K562 (cell line): Measurements from ENCODE around the gene ERCC1. TPM values are rescaled to one million over a fixed set of nuclear protein-coding genes. Genes with fewer than 3 reads are reported as not detected.

Source experiments
- CBX8 ChIP-seq: fragments of 200-600 bp; sonication (generic); IDR thresholded peaks from 2 replicates; pipeline ENCODE4 v1.6.1; 2012; ENCODE audit warnings: borderline replicate concordance, mixed run types, low read depth, mild to moderate bottlenecking, moderate library complexity, mixed read lengths, low read length, control low read depth, inconsistent platforms; ENCODE audit not compliant: poor library complexity, severe bottlenecking; ENCODE audit errors: extremely low read depth
- GATAD2B ChIP-seq: fragments of 450-650 bp; IDR thresholded peaks from 2 replicates; pipeline ENCODE4 v1.6.1; 2017; ENCODE audit warnings: mild to moderate bottlenecking, borderline replicate concordance
- MED1 ChIP-seq: sonication (generic); formaldehyde crosslinking; IDR thresholded peaks from 2 replicates; pipeline ENCODE4 v1.8.1; 2023; ENCODE audit warnings: missing genetic modification reagents, borderline replicate concordance
- NR2C1 ChIP-seq, 2 experiments: fragments of 450-650 bp; IDR thresholded peaks; 2 replicates each; pipeline ENCODE4 v1.6.1; 2017; ENCODE audit warnings: mild to moderate bottlenecking in 2 of 2, antibody characterized with exemption in 1 of 2, inconsistent platforms in 1 of 2, missing compliant biosample characterization in 1 of 2, missing genetic modification characterization in 1 of 2
- SPI1 ChIP-seq: IDR thresholded peaks from 2 replicates; pipeline ENCODE4 v1.6.1; 2011; ENCODE audit warnings: low read depth, low read length, control low read depth, borderline replicate concordance
- ZC3H8 ChIP-seq: fragments of 450-650 bp; IDR thresholded peaks from 2 replicates; pipeline ENCODE4 v1.6.1; 2017
- ZNF124 ChIP-seq: sonication (generic); formaldehyde crosslinking; IDR thresholded peaks from 2 replicates; pipeline ENCODE4 v1.8.1; 2022; ENCODE audit warnings: missing genetic modification reagents
- ZNF444 ChIP-seq: fragments of 250-450 bp; sonication (Bioruptor Pico); IDR thresholded peaks from 2 replicates; pipeline ENCODE4 v1.4.0; 2020; ENCODE audit warnings: mild to moderate bottlenecking, moderate library complexity
- ZNF586 ChIP-seq: fragments of 450-650 bp; formaldehyde crosslinking; conservative IDR thresholded peaks from 2 replicates; pipeline ENCODE4 v1.4.0; 2020; ENCODE audit warnings: mild to moderate bottlenecking, moderate library complexity
- polyA plus RNA-seq, 8 experiments: library from polyadenylated mRNA; depleted of rRNA in 4 of 8; stranded (reverse) in 5 of 8; unstranded in 3 of 8; fragments of >200 nt; fragmentation: Nextera tagmentation in 2 of 8; fragmentation: Illumina TruSeq in 1 of 8; extraction: Ambion mirVana in 2 of 8; extraction: Trizol in 1 of 8; gene quantifications; 2 replicates each; pipeline versions ENCODE4 v1.2.1 to v1.2.3, GENCODE V29; 2011 to 2014; ENCODE audit warnings: inconsistent platforms in 1 of 8, missing spikeins in 1 of 8
- total RNA-seq, 7 experiments: library from RNA; depleted of rRNA in 6 of 7; stranded (reverse); fragments of >200 nt in 6 of 7; fragmentation: Illumina TruSeq in 2 of 7; extraction: Trizol in 2 of 7; gene quantifications; 2 replicates each; pipeline versions ENCODE4 v1.2.1 to v1.2.3, GENCODE V29; 2011 to 2021; ENCODE audit warnings: low replicate concordance in 1 of 7
- TF ChIP-seq, protein P1 (sequence below): conservative IDR thresholded peaks from 2 replicates; pipeline ENCODE4 v1.6.1; 2011; ENCODE audit warnings: low read depth, mild to moderate bottlenecking, low read length; ENCODE audit not compliant: control insufficient read depth

The ERCC1 gene
- total and polyA plus RNA-seq, 9 of the 15 experiments (the other 6 are each of a cell fraction or from before 2014, with no cell fraction given): 9.3 to 92.6 (median 60.0) TPM

DNA sequence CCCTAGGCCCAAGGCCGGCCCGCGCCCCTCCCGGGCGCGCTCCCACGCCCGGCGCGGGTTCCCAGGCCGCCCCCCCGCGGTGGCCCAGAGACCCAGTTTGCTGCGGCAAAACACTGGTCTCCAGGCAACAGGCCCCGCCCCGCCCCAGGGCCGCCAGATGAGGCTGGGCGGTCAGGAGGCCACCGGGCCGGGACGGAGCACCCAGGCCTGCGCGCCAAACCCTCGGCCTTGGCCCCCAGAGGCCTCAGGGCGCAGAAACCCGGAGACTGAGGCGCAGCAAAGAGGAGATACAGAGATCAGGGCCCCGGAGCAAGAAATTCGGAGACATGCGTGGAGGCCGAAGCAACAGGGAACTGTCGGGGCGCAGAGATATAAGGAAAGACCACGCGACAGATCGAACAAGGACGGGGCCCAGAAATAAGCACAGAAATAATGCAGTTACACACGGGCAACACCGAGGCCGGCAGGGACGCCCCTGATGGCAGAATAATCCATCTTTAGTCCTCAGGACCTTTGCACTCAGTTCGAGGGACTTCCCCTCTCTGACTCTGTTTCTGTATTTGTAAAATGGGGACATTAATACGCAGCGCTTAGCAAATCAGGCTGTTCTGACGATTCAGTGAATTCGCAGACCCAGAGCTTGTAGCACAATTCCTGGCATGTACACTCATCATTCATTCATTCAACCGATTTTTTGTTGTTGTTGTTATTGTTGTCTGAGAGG lies 20.8 kb upstream of the ERCC1 start (continued):
- TF ChIP-seq GATAD2B (no peak; the same call in 1 of the 2 replicates), NR2C1 (IDR thresholded peaks at IDR 0.05) (no peak), NR2C1 (tag; IDR thresholded peaks at IDR 0.05) (no peak), ZNF124 (no peak), MED1 (no peak), ZNF444 (CRISPR knock-in tag) (no peak), CBX8 (no peak), SPI1 (no peak), ZNF586 (CRISPR knock-in tag) (no peak), ZC3H8 (no peak)
- TF ChIP-seq, protein P1, sequence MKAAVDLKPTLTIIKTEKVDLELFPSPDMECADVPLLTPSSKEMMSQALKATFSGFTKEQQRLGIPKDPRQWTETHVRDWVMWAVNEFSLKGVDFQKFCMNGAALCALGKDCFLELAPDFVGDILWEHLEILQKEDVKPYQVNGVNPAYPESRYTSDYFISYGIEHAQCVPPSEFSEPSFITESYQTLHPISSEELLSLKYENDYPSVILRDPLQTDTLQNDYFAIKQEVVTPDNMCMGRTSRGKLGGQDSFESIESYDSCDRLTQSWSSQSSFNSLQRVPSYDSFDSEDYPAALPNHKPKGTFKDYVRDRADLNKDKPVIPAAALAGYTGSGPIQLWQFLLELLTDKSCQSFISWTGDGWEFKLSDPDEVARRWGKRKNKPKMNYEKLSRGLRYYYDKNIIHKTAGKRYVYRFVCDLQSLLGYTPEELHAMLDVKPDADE: no peak; the same call in 1 of the 2 replicates
